HG02943 (cell line): ENCODE measurements around the gene PPP1R9B.

Experiments
- ATAC-seq: cut with Tn5 transposase; IDR thresholded peaks from one replicate; pipeline ENCODE4 v1.9.1; 2021; ENCODE audit warnings: mild to moderate bottlenecking, low read depth, moderate library complexity; ENCODE audit not compliant: unreplicated experiment

PPP1R9B gene

GRCh38 chr17:50188531-50188920 lies 38.0 kb upstream of the PPP1R9B start:
- ATAC-seq = no peak

GRCh38 chr17:50187751-50188530 lies 37.5 kb upstream of the PPP1R9B start:
- no peak for ATAC-seq

DNA sequence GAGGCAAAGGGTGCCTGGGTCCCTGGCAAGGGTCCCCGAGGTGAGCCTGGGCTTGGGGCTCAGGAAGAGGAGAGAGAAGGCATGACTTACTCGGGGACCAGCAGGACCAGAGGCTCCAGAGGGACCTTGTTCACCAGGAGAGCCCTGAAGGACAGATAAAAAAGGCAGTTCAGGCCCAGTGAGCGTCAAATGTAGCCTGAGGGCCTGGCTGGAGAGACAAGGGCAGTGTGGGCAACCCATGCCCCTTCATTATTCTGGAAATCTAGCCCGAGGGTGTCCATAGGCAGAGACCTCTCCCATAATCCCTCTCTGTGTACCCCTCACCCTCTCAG lies 36.9 kb upstream of the PPP1R9B start:
- ATAC-seq = no peak

- no peak for ATAC-seq
Measured at GRCh38 chr17:50186661-50187393, 36.4 kb upstream of the PPP1R9B start.

GRCh38 chr17:50185631-50186471 lies 35.4 kb upstream of the PPP1R9B start:
- no peak for ATAC-seq

DNA sequence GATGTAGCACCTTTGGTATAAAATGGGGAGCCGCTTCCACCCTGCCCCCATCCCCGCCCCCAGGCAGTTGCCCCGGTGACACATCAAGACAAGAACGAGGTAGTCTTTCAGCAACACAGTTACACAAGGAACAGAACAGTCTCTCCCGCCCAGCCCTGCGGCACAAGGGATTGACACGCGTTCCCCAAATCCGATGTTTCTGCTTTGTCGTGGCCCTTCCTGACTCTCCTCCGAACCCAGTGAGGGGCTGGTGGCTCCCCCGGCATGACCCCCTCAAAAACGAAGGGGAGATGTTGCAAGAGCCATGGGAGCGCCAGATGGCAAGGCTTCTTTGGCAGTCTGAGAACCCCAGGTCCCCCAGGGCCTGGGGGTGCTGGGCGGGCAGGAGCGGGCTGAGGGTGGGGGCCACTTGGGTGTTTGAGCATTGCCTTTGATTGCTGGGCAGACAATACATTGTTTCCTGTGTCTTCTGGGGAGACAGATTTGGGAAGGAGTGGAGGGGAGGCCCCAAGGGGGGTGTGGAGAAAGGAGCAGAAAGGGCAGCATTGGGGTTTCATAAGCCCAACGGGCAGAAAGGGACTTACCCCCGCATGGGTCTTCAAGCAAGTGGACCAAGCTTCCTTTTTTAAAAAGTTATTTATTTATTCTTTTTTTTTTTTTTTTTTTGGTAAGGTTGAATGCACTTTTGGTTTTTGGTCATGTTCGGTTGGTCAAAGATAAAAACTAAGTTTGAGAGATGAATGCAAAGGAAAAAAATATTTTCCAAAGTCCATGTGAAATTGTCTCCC lies 34.3 kb upstream of the PPP1R9B start:
- no peak for ATAC-seq

- no peak for ATAC-seq
Measured at GRCh38 chr17:50184064-50184463, 33.6 kb upstream of the PPP1R9B start.

DNA sequence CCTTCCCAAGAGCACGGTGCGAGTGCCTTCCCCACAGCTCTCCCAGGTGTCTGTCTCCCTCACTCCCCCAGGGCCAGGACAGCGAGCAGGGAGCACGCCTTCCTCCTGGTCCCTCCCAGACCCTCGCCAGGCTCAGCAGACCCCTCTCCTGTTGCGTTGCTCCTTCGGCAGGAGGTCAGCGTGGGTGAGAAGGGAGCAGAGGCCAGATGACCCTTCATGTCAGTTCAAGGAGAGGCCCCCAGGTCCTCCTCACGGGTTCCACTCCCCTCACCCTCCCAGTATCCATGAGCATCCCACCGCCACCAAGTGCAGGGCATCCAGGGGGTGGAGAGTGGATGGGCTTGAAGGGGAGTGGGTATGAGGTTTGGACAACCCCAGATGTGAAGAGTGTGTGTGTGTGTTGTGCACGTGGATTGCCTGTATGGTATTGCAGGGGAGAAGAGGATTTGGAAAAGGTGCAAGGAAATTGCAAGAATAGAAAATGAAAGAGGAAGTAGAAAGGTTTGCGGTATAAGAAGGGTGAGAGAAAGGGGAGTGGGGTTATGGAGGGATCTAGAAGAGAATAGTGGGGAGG lies 33.0 kb upstream of the PPP1R9B start:
- no peak for ATAC-seq

DNA sequence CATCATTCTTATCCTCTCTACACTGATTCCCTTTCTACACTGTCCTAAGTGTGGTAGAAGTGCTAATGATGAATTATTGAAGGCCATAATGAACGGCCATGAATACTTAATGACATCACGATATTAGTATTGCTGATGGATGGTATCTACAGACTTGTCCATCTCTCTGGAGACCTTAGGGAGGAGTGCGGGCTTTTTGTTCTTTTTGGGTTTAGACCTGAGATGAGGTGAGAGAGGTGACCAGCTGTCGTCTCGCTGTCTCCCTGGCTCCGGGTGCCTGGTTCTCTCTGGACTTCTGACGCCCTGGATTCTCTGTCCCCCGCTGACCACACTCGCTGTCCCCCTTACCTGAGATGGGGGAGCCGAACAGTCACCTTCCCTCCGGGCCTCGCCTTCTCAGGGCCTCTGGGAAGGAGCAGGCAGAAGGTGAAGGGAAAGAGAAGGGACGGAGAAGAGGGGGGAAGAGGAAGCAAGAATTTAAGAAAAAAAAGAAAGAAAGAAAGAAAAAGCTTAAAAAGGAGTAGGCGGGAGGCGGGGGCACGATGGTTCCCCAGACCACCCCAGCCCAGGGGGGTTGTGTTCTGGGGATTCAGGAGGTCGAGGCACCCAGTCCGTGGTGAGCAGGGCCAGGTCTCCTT lies 32.4 kb upstream of the PPP1R9B start:
- no peak for ATAC-seq

GRCh38 chr17:50181591-50182560 lies 31.4 kb upstream of the PPP1R9B start:
- ATAC-seq = no peak

DNA sequence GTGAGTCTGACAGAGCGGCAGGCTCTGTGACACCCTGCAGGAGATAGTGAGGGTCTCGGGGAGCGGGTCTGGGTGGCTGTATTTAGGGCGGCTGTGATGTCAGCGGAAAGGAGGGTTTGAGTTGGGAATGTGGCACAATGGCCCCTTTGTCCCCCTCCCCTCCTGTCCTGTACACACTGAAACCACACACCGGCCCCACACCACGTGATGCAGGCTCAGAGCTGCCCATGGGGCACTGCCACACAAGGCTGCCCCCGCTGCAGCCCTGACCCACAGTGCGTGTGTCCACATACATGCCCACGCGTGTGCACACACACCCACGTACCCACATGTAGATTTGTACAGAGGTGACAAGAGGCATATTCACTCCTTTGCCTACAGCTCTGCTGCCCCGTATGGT lies 30.7 kb upstream of the PPP1R9B start:
- no peak for ATAC-seq

DNA sequence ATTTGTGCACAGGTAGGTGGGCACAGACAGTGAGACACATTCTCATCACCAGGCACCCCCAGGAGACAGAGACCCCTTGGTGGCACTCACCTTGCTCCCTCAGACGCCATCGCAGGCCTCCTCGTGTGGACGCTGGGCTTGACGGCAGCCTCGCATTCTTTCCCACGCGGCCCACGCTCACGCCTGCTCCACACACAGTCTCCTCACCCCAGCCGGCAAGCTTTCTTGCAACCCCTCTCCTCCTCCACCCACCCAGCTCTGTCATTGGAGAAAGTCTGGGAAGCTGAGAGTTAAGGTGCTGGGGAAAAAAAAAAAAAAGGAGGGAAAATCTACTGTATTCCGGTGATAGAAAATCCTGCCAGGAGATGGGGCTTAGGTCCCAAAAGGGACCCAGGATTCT lies 30.1 kb upstream of the PPP1R9B start:
- no peak for ATAC-seq

DNA sequence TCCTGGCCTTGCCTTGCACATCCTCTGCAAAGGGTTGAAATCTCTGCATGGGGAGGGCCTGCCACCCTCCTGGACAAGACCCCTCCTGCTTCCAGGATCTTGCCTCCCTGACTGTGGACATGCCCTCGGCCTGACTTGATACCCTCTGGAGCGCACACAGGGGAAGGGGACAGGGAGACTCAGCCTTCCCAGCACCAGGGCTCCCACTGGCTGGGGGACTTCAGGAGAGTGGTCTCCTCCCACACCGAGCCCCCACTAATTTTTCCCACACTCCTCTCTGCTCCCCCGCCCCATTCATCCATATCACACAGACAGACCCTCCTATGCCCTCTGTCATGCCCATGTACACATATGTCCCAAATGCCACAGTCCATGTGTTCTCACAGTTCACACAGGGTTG lies 29.6 kb upstream of the PPP1R9B start:
- no peak for ATAC-seq

DNA sequence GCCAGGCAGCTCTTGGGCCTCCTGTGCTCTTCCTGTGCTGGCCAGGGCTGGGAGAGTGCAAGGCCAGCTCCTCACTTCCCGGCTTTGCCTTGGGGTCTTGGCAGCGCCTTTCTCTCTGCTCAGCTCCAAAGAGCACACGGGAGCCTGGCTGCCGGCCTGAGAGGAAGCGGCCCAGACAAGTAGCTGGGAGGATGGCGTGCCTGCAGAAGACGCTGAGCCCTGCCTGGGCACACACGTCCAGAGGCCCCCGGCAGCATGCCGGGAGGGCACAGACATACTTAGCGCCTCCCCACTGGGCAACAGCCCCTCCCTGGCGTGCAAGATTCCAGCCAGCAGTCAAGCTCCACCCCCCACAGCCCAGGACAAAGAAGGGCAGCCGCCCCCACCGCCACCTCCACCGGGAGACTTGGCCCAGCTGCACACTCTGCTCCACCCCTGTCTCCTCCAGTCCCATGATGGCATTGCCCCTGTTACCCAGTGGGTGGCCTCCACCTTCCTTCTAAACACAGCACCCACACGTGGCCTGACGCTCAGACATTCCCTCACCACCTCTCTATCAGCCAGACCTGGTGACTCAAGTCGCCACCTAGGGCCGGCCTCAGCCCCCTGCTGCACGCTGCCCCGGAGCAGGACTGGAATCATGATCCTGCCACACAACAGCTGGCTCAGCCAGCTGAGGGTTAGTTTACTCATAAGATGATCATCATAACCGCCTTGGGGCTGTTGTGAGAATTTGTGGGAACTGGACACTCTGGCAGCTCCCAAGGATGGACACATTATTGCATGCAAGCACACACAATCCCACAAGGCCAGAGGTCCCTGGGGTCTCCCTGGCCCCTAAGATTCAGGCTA lies 27.7 kb upstream of the PPP1R9B start:
- no peak for ATAC-seq

DNA sequence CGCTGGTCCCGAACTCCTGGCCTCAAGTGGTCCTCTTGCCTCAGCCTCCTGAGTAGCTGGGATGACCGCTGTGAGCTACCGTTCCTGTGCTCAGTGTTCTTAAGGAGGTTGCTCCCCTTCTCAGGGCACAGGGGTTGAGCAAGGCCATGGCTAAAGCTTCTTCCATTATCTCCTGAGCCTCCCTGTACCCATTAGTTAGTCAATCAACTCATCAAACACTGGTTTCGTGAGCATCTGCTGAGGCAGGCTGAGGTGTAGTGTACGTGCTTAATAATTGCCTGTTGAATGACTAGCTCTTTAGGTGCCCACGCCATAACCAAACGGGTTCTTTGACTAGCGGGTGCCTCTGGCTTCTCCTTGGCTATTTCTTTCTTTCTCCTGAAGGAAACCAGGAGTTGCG lies 27.0 kb upstream of the PPP1R9B start:
- ATAC-seq = no peak

DNA sequence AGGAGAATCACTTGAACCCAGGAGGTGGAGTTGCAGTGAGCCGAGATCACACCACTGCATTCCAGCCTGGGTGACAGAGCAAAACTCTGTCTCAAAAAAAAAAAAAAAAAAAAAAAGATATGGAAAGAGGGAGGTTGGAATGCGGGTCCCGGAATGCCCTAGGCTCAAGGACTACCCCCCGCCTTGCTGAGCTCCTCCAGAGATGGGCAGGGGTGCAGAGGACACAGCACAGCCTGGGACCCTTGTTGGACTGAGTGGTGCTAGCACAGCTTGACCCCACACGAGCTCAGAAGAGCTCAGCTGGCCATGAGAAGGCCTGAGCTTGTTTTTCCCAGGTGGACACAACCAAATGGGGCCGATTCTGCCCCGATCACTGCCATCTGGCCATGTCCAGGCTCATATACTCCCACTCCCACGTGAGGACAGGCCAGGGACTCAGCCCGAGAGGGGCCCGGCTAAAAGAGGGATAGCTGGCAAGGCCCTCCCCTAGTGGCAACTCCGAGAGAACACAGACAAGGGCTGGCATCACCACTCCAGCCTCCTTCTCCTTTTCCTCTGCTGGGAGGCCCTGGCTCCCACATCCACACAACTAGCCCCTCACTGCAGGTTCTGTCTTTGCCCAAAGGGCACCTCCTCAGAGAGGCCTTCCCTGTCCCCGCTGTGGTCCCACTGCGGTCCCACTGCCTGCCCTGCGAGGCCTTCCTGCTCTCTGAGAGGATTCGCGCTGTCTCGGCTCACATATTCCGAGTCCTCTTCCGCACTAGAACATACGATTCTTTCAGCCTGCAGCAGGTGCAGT lies 26.3 kb upstream of the PPP1R9B start:
- ATAC-seq = no peak
